Breast epithelium (tissue), 3 donors: ENCODE measurements around the gene STIL.

ENCODE experiments used
- CTCF ChIP-seq, 3 donors: fragments of 450-650 bp; IDR thresholded peaks; one replicate each; pipeline ENCODE4 v1.5.1; 2016 to 2017; ENCODE audit warnings: antibody characterized with exemption in 3 of 3, mild to moderate bottlenecking in 3 of 3, moderate library complexity in 3 of 3
- POLR2A ChIP-seq: fragments of 450-650 bp; IDR thresholded peaks from one replicate; pipeline ENCODE4 v1.6.1; 2016; ENCODE audit warnings: antibody characterized with exemption, mild to moderate bottlenecking, moderate library complexity

- TF ChIP-seq CTCF (IDR thresholded peaks at IDR 0.05) (no peak), POLR2A (no peak)
Measured at GRCh38 chr1:47226121-47226838, 87.7 kb downstream of the STIL start.
